Stimulated activated CD8-positive, alpha-beta memory T cell treated with anti-CD3 and anti-CD28 coated beads, Interleukin-15, amount 100 ng/mL, for 4 hours (primary cell): ENCODE data around the gene SNAI3.

ENCODE experiments used
- DNase-seq, 2 donors: peaks; one replicate each; pipeline ENCODE4 v3.0.0-alpha.2; 2020; ENCODE audit warnings: low read depth in 2 of 2

SNAI3 gene

GRCh38 chr16:88686439-88687253 is at the start of gene SNAI3:
SNAI3 (minus strand) TSS chr16:88686507; CDS start chr16:88686406, 101 bp downstream.
- peak; percentile 70 to 77 for DNase-seq

GRCh38 chr16:88736088-88736487 is 49.8 kb upstream of the SNAI3 start:
- DNase-seq = no peak

DNA sequence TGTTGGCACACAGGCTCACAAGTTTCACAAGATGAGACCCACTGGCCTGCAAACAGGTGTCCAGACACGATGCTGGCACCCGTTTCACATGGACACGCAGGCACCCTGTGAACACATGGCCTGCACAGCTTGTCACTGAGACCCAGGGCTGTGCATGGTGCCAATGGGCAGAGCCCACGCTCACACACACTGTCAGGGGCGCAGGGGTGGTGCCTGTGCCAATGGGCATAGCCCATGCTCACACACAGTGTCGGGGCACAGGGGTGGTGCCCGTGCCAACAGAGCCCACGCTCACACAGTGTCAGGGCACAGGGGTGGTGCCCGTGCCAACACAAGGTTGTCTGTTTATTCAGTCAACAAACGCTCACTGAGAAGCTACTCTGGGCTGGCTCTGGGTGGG is 49.3 kb upstream of the SNAI3 start:
- no peak for DNase-seq

- DNase-seq = no peak
Measured at GRCh38 chr16:88735121-88735520, 48.8 kb upstream of the SNAI3 start.

GRCh38 chr16:88734361-88734728 is 48.0 kb upstream of the SNAI3 start:
- DNase-seq = no peak

DNA sequence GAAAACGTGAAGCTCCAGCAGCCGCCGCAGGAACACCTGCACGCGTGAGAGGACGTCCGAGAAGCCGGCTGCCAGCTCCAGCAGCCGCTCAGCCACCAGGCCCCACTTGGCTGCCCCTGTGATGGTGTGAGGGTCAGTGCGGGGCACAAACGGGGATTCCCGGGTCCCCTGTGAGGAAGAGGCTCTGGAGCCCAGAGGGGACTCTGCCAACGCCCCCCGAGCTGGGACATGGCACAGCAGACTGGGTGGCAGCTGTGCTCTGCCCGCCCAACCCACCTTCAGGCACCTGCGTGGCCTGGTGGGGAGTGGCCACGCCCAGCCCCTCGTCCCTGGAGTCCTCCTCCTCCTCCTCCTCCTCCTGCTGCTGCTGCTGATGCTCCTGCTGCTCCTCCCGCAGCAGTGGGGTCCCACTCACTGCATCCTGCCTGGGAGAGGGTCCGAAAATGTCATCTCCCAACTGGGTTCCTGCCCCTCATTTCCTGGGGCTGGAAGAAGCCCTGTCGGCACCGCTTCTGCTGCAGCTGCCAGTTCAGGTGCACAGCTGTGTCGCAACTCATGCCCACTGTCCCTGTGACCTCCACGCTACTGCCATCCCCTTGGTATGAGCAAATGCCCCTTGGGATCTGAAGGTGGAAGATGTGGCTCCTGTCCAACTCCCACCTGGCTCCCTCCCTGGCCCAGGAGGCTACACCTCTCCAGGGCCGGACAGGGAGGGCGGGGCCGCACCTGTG is 47.5 kb upstream of the SNAI3 start:
- no peak for DNase-seq

GRCh38 chr16:88732961-88733294 is 46.6 kb upstream of the SNAI3 start:
- no peak for DNase-seq

DNA sequence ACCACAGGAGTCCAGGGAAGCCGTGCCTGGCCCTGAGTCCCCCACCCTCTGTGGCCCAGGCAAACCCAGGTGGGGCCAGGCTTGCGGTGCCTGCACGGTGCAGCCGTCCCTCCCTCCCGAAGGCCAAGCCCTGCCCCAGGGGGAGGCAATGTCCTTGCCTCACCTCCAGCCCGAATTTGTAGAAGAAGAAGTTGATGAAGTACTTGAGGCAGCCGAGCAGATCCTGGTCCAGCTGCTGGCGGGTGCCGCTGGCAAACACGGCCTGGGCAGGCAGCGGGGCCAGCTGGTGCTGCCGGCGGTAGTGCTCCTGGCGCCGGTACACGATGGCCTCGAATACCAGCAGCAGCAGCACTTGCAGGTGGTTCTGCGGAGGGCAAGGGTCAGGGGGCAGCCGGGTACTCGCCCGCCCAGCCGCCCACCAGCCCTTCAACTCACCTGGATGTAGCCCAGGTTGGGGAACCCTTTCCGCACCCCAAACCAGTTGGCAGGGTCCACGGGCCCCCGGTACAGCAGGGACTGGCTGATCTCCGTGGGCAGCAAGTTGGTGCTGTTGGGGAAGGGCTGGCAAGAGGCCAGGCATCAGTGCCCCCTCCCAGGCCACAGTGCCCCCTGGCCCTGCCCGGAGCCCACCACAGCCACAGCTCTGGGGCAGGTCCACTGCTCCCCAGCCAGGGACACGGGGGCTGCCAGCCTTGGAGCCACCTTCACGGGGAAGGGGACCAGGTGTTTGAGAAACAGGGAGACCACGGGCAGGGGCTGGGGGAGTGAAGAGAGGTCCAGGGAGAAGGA is 46.1 kb upstream of the SNAI3 start:
- DNase-seq = no peak

DNA sequence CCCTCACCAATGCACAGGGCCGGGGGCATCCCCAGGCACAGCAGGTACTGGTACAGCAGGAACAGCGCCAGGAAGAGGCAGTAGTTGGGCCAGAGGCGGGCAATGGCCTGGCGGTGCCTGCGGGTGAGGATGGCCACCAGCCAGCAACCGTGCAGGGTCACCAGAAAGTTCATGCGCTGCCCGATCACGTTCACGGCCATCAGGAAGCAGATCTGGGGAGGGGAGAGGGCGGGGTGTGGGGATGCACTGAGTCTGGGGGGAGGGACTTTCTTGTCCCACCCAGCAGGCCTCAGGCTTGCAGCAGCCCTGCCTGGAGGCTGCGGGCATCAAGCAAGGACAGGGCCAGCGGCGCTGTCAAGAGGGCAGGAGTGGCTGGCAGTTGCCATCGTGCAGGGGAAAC is 45.4 kb upstream of the SNAI3 start:
- no peak for DNase-seq

DNA sequence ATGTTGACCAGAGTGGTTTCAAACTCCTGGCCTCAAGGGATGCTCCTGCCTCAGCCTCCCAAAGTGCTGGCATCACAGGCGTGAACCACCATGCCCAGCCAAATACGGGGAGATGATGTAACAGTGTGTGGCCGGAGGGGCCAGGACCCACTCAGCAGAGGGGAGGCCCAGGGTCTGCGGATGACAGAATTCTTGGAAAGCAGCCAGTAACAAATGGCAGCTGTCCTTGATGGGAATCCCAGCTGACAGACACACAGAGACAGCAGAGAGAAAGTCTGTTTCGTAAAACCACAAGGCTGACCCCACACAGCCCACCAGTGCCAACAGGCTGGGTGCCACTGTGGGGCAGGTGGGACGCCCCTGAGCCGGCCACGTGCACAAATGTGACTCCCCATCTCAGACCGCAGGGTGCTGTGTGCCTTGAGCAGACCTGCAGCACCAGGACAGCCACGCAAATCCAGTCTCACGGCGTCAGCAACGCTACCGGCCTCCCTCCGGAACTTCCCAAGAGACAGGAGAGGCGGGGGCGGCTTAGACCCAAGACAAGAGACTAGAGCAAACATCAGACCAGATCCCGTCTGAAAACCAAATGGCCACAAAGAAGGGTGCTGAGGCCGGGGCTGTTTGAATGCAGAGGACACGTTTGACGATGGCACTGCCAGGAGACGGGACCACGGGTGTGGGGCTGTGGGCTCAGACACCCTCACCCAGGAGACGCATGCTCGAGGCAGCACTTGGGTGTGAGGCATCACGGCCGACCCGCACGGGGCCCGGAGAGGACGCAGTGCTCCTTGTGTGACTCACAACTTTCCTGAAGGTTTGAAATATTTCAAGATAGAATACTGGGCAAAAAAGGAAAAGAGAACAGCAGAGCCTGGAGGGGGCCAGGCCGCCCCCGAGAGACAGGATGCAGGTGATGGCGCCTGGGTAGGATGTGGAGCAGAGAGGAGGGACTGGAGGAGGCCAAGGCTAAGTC is 44.6 kb upstream of the SNAI3 start:
- DNase-seq = no peak

- DNase-seq = no peak
Measured at GRCh38 chr16:88727871-88728270, 41.6 kb upstream of the SNAI3 start.

DNA sequence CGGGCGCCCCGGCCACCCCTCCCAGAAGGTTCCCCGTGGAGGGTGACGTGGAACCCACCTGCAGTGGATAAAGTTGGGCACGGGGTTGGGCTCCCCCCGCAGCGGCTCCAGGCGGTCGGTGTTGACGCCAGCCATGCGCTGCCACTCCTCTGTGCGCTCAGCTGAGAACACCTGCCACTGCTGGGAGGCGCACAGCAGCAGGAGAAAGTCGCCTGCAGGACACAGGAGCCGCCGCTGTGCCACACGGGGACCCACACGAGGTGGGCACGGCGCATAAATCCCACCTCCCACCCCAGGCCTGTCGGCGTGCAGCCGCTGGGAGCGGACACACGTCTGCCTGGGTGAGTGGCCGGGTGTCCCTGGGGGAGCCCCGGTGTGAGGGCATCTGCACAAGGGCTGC is 40.7 kb upstream of the SNAI3 start:
- DNase-seq = no peak

- no peak for DNase-seq
Measured at GRCh38 chr16:88726408-88726749, 40.1 kb upstream of the SNAI3 start.

DNA sequence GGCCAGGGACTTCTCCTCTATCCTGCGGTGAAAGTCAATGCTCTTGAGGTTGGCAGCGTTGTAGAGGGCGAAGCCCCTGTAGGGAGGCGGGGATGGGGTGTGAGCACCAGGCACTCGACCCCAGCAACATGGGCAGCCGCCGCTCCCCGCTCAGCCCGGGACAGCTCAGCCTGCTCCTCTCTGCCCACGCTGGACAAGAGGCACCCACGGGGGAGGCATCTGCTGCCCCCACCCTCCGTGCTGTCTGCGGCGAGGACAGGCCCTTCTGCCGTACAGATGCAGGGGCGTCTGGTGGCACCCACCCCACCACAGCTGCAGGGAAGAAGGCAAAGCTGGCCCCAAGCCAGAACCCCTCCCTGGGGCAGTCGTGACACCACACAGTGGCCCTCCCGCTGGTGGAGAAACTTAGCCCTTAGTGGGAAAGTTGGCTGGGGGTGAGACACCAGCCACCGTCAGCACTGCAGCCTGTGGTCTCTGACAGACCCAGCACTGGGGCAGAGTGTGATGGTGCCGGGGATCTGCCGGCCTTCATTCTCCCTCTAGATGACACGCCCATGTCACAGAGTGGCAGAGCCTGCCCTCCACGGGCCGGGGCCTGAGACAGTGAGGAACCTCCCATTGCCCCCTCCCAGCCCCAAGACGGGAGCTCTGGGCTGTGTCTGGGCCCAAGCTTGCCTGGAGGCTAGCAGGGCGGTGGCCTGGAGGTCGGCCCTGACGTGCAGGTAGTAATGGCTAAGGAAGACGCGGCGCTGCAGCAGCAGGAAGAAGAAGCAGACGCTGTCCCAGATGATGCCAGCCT is 39.5 kb upstream of the SNAI3 start:
- DNase-seq = no peak

- no peak for DNase-seq
Measured at GRCh38 chr16:88724855-88725555, 38.7 kb upstream of the SNAI3 start.

- no peak for DNase-seq
Measured at GRCh38 chr16:88723911-88724310, 37.6 kb upstream of the SNAI3 start.

DNA sequence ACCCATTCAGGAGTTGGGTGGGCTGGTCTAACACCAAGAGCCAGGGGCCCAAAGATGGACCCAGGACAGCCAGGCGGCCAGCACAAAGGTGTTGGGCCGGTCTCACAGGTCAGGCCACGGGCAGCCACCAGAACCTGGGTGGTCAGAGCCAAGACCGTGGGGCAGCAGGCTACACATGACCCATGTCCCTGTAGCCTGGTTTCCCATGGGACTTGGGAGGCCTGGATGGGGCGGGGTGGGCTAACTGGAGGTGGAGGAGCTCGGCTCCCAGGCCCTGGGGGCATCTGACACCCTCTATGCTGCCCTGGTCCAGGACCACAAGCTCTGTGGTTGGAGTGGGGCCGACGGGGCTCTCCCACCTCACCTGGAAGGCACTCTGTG is 37.2 kb upstream of the SNAI3 start:
- no peak for DNase-seq

- DNase-seq = no peak
Measured at GRCh38 chr16:88722784-88723506, 36.6 kb upstream of the SNAI3 start.
